GM19099 (cell line): ENCODE measurements around the gene KRTCAP3.

Experiments
- POLR2A ChIP-seq: IDR thresholded peaks from 3 replicates; pipeline ENCODE4 v1.6.1; 2011; ENCODE audit warnings: low read depth; ENCODE audit not compliant: insufficient read length; ENCODE audit errors: extremely low read depth

KRTCAP3 gene

DNA sequence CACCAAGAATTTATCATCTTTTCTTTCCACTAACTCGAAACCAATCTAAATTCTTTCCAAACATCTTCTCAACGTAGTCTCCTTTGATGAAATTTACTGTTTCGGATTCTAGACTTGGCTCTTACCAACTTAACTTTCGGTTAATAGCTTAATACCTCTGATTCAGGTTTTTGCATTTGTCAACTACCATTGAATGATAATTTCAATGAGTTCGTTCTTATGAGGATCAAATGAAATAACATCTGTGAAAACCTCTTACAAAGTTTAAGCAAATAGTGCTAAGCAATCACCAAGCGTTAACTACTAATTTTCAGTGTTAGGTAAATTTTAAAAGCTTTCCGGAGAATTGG, 14.3 kb upstream of the KRTCAP3 start:
- no peak for TF ChIP-seq POLR2A

GRCh38 chr2:27428213-27428977, 13.8 kb upstream of the KRTCAP3 start, which contains the start of gene NRBP1:
NRBP1 (plus strand) TSS chr2:27428631; CDS start chr2:27433274, 4,643 bp downstream.
- peak; percentile 93 for TF ChIP-seq POLR2A

DNA sequence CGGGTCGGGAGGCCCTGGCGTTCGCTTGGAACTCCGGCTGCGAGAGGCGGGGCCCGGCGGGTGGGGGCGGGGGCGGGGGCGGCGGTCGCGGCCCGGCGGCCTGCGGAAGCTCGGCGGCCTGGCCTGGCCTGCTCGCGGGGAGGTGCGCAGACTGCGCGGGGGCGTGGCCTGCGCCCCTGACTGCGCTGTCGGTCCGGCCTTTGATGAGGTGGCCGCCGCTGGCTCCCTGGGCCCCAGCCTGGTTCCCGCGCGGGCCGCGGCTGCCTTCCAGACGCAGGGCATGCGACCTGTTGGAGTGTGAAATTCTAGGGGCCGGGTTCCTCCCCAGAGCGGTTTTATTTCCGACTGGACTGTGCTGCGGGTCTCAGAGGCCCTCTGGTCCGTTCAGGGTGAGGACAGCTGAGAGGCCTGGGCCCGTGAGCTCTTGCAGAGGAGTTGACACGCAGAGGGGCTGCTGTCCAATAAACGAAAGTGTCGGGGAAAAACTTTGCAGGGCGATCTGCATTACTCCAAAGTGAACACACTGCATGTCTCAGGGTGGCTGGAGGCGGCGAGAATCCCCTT, 13.1 kb upstream of the KRTCAP3 start:
- TF ChIP-seq POLR2A, result no peak

DNA sequence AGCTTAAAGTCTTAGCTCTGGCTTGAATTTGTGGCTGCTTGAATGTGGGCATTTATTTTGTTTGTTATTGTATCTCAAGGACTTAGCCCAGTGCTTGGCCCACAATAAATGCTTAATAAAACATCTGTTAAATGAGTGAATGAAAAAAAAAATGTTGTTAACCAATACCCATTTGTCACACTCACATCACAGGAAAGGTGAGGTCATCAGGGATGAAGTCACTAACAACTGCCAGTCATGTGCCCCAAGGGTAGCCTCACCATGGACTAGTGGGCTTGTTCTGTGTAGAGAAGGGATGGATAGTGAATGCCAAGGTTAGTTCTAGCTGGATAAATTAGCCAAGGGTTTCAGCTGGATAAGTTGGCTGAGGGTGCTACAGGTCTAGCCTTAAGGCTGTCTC, 10.8 kb upstream of the KRTCAP3 start:
- TF ChIP-seq POLR2A, result no peak

GRCh38 chr2:27435628-27436027, 6.6 kb upstream of the KRTCAP3 start:
- no peak for TF ChIP-seq POLR2A

- TF ChIP-seq POLR2A, result no peak
Observed at GRCh38 chr2:27441226-27441926, 805 bp upstream of the KRTCAP3 start.

DNA sequence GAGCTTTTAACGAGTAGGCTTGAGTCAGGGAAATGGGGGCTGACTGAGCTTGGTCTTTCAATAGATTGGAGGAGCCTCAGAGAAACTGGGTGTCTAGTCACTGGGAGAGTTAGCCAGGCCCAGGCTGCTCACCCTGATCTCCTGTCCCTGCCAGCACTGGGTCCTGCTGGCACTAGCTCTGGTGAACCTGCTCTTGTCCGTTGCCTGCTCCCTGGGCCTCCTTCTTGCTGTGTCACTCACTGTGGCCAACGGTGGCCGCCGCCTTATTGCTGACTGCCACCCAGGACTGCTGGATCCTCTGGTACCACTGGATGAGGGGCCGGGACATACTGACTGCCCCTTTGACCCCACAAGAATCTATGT, 720 bp downstream of the KRTCAP3 start:
- TF ChIP-seq POLR2A, result no peak

DNA sequence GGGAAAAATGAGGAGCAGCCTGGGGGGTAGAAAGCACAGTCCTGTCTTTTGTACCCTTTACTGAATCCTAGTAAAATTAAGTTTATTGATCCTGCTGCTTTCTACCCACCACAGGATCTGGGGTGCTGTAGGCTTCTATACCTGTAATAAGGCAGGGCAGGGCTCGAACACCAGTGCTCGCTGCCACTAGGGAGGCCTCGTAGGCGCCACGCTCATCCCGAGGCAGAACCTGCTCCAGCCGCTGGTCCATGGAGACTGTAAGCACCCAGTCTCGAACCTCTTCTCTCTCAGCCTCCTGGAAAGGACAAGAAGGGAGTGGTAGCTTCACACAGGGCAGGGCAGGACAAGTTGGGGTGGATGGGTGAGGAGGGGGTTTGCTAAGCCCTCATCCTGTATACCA, 3.0 kb downstream of the KRTCAP3 start:
- TF ChIP-seq POLR2A, result no peak

DNA sequence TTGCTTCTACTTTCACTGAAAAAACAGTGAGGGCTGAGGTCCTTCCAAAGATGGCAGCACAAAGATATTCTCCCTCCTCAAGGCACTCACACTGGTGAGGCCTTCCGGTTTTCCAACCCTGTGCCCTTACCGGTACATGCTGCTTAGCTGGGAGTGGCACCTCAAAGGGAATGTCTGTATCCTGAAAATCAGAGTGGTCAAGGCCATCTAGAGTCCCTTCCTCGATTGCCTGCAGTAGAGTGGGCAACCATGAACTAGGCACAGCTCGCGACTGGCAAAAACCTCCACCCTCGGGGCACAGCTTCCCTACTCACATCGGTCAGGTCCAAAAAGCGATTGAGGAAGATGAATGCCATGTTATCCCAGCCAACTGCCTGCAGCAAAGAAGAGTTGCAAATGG, 3.4 kb downstream of the KRTCAP3 start:
- TF ChIP-seq POLR2A, result no peak

DNA sequence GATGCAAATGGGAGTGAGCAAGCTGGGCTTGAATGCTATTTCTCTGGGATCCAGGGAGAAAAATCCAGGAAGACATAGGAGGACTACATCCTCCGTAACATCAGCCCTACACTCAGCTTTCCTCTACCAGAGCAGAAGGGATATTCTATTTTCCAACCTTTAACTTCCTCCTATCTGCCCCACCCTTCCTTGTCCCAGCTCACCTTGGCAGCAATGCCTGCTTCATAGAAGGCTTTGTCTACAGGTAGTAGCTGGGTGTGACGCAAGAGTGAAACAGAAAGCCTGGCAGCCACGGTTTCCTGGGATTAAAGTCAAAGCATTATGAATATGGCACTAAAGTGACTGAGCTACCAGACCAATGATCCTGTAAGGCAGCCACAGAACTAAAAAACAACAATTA, 3.9 kb downstream of the KRTCAP3 start:
- TF ChIP-seq POLR2A, result no peak

DNA sequence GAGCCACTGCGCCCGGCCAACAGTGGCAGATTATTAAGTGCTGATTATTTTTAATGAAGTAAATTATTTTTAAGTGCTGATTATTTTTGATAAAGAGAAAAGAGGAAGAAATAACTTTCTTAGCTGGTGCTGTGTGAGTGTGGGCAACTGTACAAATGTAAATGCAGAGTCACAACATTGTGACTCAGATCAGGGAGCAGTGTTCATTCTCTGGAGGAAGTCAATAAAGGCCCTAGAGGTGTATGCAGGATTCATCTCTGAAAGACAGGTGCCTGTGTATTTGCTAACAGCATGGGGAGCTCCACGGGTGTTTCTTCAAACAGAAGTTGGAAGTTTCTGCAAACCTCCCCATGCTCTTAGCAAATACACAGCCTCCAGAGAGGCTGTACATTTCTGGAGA, 6.2 kb downstream of the KRTCAP3 start:
- TF ChIP-seq POLR2A, result no peak

GRCh38 chr2:27451095-27451494, 8.9 kb downstream of the KRTCAP3 start:
- no peak for TF ChIP-seq POLR2A

GRCh38 chr2:27453968-27454367, 11.8 kb downstream of the KRTCAP3 start:
- TF ChIP-seq POLR2A, result no peak

GRCh38 chr2:27461118-27461517, 18.9 kb downstream of the KRTCAP3 start:
- no peak for TF ChIP-seq POLR2A

DNA sequence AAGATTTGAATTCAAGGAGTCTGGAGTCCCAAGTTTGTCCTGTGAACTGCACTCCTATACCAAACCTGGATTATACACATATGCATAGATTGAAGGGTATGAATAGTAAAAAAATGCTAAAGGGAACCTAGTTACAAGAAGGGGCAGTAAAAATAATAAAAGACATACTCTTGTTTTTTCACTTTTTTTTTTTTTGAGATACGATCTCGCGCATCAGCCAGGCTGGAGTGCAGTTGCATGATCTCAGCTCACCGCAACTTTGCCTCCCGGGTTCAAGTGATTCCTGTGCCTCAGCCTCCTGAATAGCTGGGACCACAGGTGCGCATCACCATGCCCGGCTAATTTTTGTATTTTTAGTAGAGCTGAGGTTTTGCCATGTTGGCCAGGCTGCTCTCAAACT, 22.3 kb downstream of the KRTCAP3 start:
- TF ChIP-seq POLR2A, result no peak

- no peak for TF ChIP-seq POLR2A
Observed at GRCh38 chr2:27471961-27472360, 29.8 kb downstream of the KRTCAP3 start.
